GM20431 (cell line): ENCODE data around the gene GPR37L1.
"Not testable (repeated sequence)": the region's sequence is repeated elsewhere in the genome, so short reads cannot be mapped to it uniquely, and the experiment has no call there.

ENCODE experiments used
- in situ Hi-C: fragments of 300-500 bp; cut with MseI, MboI; formaldehyde crosslinking; loops from one replicate; pipeline ENCODE4 v1.15.0; 2020; ENCODE audit warnings: low sequenced_read_pairs; ENCODE audit not compliant: unreplicated experiment

GPR37L1 gene

DNA sequence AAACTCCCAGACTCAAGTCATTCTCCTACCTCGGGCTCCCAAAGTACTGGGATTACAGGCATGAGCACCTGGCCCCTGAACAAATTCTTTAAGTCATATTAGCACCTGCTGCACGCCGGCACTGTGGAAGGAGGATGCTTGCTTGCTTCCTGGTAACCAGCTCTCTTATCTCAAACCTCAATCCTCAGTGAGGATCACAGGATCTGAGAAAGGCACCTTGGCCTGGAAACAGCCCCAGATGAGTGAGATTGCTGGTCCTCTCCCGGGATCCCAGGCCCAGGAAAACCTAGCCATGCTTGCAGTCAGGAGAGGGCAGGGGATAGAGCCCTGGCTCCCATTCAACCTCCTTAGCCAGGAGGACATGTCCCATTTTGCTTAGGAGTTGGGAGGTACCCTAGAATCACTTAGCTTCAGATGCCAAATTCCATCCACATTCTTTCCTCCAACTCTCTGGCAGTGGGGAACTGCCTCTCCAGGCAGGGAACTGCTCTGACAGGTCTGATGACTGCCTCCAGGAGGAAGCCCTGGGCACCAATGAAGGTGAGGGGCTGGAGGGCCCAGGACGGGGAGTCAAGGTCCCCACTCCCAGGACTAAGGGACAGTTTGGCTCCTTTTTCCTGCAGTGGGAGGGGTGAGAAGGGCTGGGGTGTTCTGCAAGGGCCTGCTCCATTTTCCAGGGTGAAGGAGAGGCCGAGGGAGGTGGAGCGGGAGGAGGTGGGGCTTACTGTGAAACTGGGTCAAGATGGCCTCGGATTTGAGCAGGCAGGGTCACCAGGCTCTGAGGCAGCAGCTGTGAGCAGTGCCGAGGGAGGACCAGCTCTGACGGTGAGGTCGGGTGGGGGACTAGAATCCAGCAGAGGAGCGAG is 9.5 kb downstream of the GPR37L1 start:
- in situ Hi-C loops = no loop called here

DNA sequence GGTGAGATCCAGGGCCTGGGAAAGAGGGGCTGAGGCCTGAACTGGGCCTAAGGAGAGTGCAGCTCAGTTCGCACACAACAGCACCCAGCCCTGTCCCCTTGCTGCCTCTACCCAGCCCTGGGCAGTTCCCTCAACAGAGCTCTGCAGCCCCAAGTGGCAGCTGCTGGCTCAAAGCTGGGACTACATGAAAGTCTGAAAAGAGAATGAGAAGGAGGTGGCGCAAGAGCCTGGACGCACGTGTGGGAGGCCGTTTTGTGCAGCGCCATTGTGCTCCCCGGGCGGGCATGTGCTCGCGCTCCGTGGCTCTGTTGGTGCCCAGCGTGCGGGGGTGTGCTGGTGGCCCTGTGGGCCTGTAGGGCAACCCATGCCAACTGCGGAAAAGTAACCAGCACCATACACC is 10.3 kb downstream of the GPR37L1 start:
- in situ Hi-C loops = no loop called here

DNA sequence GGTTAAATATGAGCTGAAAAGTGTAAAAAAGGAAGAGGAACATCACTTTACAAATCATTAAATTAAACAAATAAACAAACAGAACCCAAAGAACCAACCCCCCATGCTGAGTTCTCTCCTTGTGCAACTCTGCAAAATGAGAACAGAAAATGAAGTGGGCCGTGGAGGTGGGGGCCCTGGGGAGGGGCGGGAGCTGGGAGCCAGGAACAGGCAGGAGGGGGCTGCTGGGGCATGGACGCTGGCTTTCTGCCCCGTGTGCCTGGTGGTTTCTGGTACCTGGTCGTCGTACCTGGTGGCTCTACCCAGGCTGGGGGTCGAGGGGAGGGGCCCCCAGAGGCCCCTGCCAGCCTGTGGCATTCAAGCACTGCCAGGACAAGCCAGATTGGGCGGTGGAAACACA is 10.8 kb downstream of the GPR37L1 start:
- in situ Hi-C loops = no loop called here

DNA sequence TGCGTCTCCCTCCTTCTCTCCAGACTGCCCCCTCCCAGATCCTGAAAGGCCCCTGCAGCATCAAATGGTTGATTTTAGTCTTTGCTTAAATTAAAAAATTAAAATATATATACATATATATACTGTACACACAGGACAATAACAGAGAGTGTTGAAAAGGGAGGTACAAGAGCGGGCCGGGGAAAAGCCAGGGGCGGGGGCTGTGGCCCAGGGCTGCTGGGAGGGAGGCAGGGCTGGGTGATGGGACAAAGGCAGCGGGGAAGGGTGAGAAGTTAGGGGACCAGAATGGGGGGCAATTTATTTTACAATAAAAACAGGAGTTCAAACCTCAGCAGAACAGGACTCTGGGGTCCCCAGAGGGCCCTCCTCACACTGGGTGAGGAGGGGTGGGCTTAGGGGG is 11.3 kb downstream of the GPR37L1 start:
- in situ Hi-C loops = no loop called here

DNA sequence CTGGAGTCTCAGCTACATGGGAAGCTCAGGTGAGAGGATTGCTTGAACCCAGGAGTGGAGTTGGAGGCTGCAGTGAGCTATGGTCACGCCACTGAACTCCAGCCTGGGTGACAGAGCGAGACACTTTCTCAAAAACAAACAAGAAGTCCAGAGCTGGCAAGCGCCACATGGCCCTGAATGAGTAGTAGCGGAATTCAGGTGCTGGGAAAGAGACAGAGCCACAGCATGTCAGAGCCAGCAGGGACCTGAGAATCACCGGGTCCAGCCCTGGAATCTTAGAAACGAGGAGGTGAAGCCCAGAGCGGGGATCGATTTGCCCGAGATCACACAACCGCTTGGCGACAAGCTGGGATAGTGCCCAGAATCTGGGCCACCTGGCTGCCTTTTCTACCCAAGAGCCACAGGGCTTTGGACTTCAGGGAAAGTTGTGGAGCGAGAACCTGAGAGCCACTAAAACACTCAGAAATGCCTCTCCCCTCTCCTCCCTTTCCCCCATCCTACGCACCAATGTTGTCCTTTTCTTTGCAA is 12.0 kb downstream of the GPR37L1 start:
- in situ Hi-C loops = no loop called here

DNA sequence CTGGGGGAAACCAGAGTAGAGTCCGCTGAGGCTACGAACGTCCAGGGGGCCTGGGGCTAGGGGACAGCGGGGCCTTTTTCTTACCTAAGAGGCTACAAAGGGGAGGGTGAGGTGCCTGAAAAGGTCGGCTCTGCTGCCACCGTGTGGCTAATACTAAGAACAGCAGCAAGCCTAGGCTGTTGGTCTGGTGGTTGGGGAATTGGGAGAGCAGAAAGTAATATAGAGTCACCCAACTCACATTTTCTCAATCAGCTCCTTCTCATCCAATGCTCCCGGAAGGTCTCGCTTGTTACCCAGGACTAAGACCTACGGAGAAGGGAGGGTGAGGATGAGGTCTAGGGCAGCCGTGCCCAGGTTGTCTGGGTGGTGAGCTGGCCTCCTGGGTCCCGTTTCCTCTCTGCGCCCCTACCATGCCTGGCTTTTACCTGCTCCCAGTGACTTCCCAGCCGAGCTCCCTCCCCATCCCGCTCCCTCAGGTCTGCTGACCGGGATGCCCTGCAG is 12.6 kb downstream of the GPR37L1 start:
- in situ Hi-C loops = no loop called here

DNA sequence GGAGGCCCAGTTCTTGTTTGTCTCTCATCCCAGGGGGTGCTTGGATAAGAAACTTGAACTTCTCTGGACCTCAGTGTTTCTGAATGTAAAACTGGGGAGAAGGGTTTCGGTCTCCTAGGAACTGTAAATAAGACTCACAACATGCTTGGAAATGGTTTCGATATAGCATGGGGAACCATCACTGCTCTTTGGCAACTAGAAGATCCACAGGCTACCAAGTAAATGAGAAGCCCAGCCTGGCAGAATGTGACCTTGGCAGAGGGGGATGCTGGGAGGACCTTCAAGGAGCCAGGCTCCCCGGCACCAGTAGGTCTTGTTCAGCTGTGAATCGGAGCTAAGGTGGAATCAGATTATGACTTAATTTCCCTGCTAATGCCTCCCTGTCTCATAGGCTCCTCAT is 18.1 kb downstream of the GPR37L1 start:
- in situ Hi-C loops = no loop called here

DNA sequence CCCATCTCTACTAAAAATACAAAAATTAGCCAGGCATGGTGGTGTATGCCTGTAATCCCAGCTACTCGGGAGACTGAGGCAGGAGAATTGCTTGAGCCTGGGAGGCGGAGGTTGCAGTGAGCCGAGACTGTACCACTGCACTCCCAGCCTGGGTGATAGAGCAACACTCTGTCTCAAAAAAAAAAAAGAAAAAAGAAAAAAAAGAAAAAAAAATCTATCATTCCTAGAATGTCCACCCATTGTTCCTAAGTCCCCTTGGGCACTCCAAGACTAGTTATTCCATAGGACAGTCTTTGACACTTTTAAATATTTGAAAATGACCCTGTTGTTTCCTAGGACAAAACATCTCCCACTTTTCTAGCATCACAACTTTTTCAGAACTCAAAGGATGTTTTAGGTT is 18.8 kb downstream of the GPR37L1 start:
- in situ Hi-C loops = not testable (repeated sequence)

DNA sequence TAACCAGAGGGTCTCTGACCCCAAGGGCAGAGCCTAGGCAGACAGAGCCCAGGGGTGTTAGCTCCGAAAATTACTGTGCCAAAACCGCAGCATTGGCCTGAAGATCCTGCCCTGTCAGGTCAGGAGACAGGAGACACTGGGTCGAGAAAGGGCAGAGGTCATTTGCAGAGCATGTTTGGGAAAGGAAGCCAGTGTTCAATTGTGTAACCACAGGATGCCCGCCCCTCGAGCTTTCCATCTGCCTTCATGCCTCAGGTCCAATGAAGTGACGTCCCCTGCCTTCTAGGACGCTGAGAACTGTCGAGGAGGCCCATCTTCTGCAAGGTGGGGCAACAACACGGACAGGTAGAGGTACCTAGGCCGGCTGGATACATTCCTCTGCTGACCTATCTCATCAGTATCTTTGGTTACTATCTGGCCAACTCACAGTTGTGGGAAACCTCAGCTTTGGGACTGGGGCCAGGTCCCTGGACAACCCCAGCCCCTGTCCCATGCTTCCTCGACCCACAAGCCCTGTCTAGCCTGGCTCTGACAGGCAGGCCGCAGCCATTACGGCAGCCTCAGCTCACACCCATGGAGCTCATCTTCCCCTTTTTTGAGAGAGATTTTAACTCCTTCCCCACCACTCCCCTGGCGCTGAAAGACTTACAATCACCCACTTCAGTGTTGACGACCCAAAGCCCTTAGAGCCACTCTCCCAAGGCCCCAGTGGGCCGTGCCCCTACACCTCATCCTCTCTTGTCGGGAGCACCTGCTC is 20.5 kb downstream of the GPR37L1 start:
- in situ Hi-C loops = no loop called here

DNA sequence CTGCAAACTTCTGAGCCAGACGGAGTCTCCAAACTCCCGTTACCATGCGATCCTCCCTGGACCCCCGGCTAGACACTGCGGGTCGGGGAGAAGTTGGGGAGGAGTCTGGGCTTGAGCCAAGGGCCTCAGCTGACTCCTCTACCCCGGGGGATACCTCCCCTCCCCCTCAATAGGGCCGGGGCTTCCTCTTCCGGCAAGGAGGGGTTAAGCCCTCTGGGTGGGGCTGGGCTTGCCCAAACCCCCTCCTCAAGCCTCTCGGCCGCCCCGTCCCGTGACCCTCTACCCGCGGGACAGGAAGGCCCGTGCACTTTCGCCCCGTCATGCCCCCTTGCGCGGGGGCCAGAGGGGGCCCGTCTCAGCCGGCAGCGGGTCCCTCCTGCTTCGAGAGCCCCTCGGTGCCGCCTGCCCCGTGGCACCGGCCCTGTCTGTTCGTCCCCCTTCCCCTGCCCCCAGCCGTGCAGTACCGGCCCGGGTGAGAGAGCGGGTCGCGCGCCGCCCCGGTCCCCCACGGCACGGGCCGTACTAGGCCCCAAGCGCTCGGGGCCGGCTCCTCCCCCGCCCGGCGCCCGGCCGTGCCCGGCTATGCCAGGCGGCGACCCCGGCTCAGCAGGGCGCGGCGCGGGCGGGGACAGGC is 21.2 kb downstream of the GPR37L1 start:
- in situ Hi-C loops = no loop called here

DNA sequence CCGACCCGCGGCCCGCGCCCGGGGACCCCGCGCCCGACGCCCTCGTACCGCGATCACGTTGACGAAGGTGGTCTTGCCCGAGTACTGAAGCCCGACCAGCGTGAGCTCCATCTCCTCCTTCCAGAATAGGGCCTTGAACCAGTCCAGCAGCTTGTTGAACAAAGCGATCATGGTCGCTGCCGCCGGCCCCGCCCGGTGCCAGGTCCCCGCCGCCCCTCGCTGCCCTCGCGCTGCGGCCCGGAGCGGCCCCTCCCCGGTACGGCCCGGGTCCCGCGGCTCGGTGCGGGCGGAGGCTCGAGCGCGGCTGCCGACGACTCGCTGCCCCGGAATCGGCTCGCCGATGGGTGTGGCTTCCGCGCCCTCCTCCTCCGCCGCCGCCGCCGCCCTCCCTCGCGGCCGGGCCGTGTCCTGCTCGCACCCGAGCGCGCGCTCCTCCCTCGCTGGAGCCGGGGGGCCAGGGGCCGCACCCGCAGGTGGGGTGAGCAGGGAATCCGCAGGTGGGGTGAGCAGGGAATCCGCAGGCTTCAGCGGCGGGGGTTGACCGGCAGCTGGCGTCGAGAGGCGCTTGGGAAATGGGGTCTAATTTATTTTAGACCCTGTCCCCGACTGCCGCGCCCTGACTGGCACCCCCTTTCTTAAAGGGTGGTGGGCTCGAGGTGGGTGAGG is 21.8 kb downstream of the GPR37L1 start, which contains the start of gene ARL8A:
Gene ARL8A, minus strand, starts transcription at position 336 of the 666 bp plus-strand sequence. Its CDS starts 165 bp downstream, at position 171.
- in situ Hi-C loops = no loop called here

DNA sequence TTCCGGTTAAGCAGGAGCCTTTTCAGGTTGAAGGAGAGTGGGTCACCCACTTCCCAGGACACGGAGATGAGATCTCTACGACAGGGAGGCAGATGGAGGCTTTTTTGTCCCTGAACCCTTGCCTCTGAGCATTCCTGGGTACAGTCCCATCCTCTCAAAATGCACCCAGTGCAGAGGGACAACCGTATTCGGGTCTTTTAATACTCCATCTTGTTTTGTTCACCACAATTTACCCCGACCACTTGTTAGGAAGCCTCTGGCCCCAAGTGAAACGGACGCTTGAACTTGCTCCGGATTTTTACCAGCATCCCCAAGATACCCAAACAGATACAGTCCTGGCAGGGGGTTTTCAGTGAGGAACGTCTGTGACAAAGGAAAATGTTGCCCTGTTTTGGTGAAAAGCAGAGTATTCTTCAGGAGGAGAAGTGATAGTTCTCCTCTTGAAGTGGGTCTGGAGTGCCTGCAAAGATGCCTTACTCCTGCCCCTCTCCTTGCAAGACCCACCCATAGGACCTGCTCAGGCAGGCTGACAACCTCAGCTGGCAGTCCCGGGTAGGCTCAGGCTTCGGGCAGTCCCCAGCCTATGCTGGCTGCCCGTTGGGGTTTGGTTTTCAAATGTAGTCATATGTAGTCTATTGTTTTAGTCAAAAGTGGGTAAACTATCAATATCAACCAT is 22.5 kb downstream of the GPR37L1 start:
- in situ Hi-C loops = no loop called here

DNA sequence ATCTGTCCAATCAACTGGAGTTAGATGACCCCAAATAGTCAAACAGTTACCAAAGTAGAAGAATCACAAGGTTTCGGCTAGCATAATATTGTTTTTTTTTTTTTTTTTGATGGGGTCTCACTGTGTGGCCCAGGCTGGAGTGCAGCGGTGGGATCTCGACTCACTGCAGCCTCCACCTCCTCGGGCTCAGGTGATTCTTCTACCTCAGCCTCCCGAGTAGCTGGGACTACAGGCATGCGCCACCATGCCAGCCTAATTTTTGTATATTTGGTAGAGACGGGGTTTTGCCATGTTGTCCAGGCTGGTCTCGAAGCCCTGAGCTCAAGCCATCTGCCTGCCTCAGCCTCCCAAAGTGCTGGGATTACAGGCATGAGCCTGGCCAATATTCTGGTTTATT is 23.0 kb downstream of the GPR37L1 start:
- in situ Hi-C loops = not testable (repeated sequence)

DNA sequence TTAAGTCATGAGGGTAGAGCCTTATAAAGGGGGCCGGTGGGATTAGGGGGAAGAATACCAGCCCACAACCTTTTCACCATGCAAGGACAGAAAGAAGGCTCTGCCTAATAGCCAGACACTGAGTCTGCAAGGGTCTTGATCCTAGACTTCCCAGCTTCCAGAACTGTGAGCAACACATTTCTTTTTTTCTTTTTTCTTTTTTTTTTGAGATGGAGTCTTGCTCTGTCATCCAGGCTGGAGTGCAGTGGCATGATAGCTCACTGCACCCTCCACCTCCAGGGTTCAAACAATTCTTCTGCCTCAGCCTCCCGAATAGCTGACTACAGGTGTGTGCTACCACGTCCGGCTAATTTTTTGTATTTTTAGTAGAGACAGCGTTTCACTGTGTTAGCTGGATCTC is 23.6 kb downstream of the GPR37L1 start:
- in situ Hi-C loops = no loop called here

DNA sequence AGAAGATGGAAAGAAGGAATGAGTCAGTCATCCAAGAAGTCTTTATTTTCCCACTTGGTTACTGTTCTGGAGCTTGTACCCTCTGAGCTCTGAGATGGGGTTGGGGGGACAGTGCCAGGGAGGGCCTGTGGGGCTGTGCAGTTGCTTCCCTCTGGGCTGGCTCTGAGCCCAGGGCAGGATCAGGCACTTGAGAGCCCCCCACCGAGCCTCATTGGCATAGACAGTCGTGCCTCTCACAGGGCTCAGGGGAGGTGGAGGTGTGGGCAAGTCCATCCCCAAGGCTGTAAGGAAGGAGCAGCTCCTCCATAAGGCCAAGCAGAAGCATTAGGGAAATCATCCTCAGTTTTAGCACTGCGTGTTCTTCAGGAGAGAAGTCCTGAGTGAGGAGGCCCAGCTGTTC is 24.3 kb downstream of the GPR37L1 start:
- in situ Hi-C loops = no loop called here

DNA sequence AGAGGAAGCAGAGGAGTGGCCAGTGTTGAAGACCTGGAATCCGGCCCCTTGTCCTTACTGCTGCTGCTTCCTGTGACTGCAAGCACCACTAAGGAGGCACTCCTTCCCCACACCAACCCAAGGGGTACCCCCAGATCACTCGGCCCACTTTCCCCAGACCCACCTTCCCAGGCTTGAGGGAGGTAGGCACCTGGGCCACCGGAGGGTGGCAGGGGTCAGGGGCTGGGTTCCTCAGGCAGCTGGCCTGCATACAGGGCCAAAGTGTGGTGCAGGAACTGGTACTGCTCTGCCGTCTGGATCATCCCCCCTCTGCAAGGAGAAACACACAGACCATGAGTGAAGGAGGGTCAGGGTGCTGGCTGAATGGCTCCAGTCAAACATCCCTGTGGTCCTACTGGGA is 25.7 kb downstream of the GPR37L1 start:
- in situ Hi-C loops = no loop called here

DNA sequence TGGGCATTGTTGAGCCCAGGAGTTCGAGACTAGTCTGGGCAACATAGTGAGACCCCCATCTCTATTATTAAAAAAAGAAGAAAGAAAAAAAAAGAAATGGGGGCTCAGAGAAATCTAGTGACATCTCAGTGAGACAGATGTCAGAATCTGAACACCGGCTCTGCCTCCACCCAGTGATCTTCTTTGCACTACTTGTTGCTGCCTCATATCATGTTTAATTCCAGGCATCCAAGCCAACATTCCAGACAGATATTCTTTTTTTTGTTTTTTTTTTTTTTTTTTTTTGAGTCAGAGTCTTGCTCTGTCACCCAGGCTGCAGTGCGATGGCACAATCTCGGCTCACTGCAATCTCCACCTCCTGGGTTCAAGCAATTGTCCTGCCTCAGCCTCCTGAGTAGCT is 26.8 kb downstream of the GPR37L1 start:
- in situ Hi-C loops = no loop called here

DNA sequence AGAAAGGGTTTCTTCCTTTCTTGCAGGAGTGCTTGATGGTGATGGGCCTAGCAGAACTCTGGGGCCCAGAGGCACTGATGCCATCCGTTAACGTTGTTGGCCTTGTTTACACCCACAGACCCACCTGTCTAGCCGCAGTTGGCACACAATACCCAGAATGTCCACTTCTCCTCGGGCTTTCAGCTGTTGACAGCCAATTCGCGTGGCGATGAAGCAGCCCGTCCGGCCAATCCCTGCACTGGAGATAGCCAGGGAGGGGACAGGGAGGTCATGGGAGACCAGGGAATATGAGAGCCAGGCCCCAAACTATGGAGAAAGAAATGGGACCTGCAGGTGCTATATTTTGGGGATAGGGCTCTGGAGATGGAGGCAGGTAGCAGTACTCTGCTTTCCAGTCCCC is 27.5 kb downstream of the GPR37L1 start:
- in situ Hi-C loops = no loop called here

DNA sequence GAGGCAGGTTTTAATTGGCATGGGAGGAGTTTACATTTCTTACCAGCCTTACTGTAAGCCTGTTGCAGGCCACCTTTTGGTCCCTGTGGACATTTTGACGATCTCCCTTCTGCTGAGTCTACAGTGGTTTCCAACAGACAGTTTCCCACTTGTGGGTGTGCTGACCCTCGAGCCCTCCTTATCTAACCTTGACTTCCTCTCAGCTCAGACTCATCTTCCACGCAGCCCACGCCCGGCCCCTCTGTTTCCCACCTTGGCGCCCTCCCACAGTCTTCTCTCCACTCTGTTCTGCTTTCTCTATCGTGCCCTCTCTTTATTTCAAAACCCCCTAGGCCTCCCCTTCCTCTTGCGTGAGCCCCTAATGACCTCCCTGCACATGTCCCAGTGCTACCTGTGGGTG is 27.9 kb downstream of the GPR37L1 start:
- in situ Hi-C loops = no loop called here
